ENCODE results near the gene ZFHX2.
A peak's percentile ranks its signal among the peaks of the same experiment; 100 is the strongest.
"Not testable (repeated sequence)": the region's sequence is repeated elsewhere in the genome, so short reads cannot be mapped to it uniquely, and the experiment has no call there.

ZFHX2 gene

GRCh38 chr14:23551266-23552028 is at the start of gene ZFHX2:
Gene ZFHX2, minus strand, starts transcription at chr14:23551765. Its CDS starts 16,440 bp downstream, at chr14:23535325.
- no peak for DNase-seq (ENCODE audit: low read depth)
- peak within 1 kb of the TSS; percentile 81 for H3K4me3 ChIP-seq (ENCODE audit: low read depth, low read length)
- no peak for TF ChIP-seq CTCF (IDR thresholded peaks at IDR 0.05; ENCODE audit: low read depth, low read length, missing control alignments)

GRCh38 chr14:23600806-23601205 is 49.2 kb upstream of the ZFHX2 start:
- H3K4me3 ChIP-seq (ENCODE audit: low read depth, low read length) = no peak overlapping the region
- DNase-seq (ENCODE audit: low read depth) = no peak
- no peak for TF ChIP-seq CTCF (IDR thresholded peaks at IDR 0.05; ENCODE audit: low read depth, low read length, missing control alignments)

GRCh38 chr14:23600322-23600707 is 48.8 kb upstream of the ZFHX2 start:
- no peak for DNase-seq (ENCODE audit: low read depth)
- no peak for TF ChIP-seq CTCF (IDR thresholded peaks at IDR 0.05; ENCODE audit: low read depth, low read length, missing control alignments)

GRCh38 chr14:23594191-23594590 is 42.6 kb upstream of the ZFHX2 start:
- H3K4me3 ChIP-seq (ENCODE audit: low read depth, low read length); DNase-seq (ENCODE audit: low read depth): not testable (repeated sequence)

More at GRCh38 chr14:23600322-23600707, 48.8 kb upstream of the ZFHX2 start:
- no peak overlapping the region for H3K4me3 ChIP-seq (ENCODE audit: low read depth, low read length)

- H3K4me3 ChIP-seq (ENCODE audit: low read depth, low read length) = no peak overlapping the region
- no peak for DNase-seq (ENCODE audit: low read depth)
- TF ChIP-seq CTCF (IDR thresholded peaks at IDR 0.05; ENCODE audit: low read depth, low read length, missing control alignments) = no peak
These were observed 38.6 kb upstream of the ZFHX2 start for GRCh38 chr14:23590198-23590597.

- TF ChIP-seq CTCF (IDR thresholded peaks at IDR 0.05; ENCODE audit: low read depth, low read length, missing control alignments) = no peak
- no peak for DNase-seq (ENCODE audit: low read depth)
- H3K4me3 ChIP-seq (ENCODE audit: low read depth, low read length) = no peak overlapping the region
These were observed 38.0 kb upstream of the ZFHX2 start for GRCh38 chr14:23589606-23590005.

- TF ChIP-seq CTCF (IDR thresholded peaks at IDR 0.05; ENCODE audit: low read depth, low read length, missing control alignments) = peak; percentile 95
- no peak overlapping the region for H3K4me3 ChIP-seq (ENCODE audit: low read depth, low read length)
- DNase-seq (ENCODE audit: low read depth) = peak; percentile 54
These were observed 37.5 kb upstream of the ZFHX2 start for GRCh38 chr14:23588884-23589598.

- H3K4me3 ChIP-seq (ENCODE audit: low read depth, low read length); DNase-seq (ENCODE audit: low read depth): not testable (repeated sequence)
These were observed 33.1 kb upstream of the ZFHX2 start for GRCh38 chr14:23584527-23585203.

GRCh38 chr14:23583761-23584526 is 32.4 kb upstream of the ZFHX2 start:
- H3K4me3 ChIP-seq (ENCODE audit: low read depth, low read length); DNase-seq (ENCODE audit: low read depth): not testable (repeated sequence)
